SU-DHL-6 (cell line): ENCODE results near the gene RFTN1.

ENCODE experiments used
- H2AFZ ChIP-seq: fragments of 200-600 bp; sonication (generic); 2 replicates; pipeline ENCODE4 v1.6.1; 2014; ENCODE audit warnings: low read depth, mild to moderate bottlenecking, moderate library complexity, mixed read lengths, antibody characterized with exemption, low read length; ENCODE audit not compliant: severe bottlenecking
- H3F3A ChIP-seq: fragments of 200-600 bp; shearing (Covaris generic); 2 replicates; pipeline ENCODE4 v1.6.0; 2016; ENCODE audit warnings: antibody characterized with exemption, mild to moderate bottlenecking; ENCODE audit not compliant: insufficient read depth
- H3K27ac ChIP-seq: fragments of 200-600 bp; sonication (generic); 2 replicates; pipeline ENCODE4 v1.5.1; 2016; ENCODE audit warnings: low read depth, mild to moderate bottlenecking, low read length, moderate library complexity, mixed read lengths
- H3K27me3 ChIP-seq: fragments of 200-600 bp; sonication (generic), shearing (Covaris generic); 2 replicates; pipeline ENCODE4 v1.6.0; 2014; ENCODE audit warnings: mild to moderate bottlenecking, low read length
- H3K36me3 ChIP-seq: fragments of 200-600 bp; sonication (generic); 2 replicates; pipeline ENCODE4 v1.6.1; 2014; ENCODE audit warnings: mild to moderate bottlenecking, low read length, mixed read lengths
- H3K4me2 ChIP-seq: fragments of 300-600, 200-600 bp; shearing (Covaris generic), sonication (generic); 2 replicates; pipeline ENCODE4 v1.6.0; 2014; ENCODE audit warnings: low read length, low read depth, mild to moderate bottlenecking; ENCODE audit not compliant: poor library complexity, severe bottlenecking
- H3K4me3 ChIP-seq: fragments of 200-600 bp; sonication (generic); 2 replicates; pipeline ENCODE4 v1.5.1; 2014; ENCODE audit warnings: antibody characterized with exemption, low read length, mild to moderate bottlenecking, mixed read lengths; ENCODE audit not compliant: insufficient read depth, poor library complexity, severe bottlenecking
- H3K79me2 ChIP-seq: fragments of 200-600 bp; sonication (generic); 2 replicates; pipeline ENCODE4 v1.6.1; 2014; ENCODE audit warnings: mild to moderate bottlenecking, low read length, moderate library complexity; ENCODE audit not compliant: insufficient read depth
- H3K9ac ChIP-seq: fragments of 200-600 bp; sonication (generic); 2 replicates; pipeline ENCODE4 v1.7.0; 2014; ENCODE audit warnings: mild to moderate bottlenecking, low read length
- H3K9me2 ChIP-seq: fragments of 200-600 bp; sonication (generic); replicated peaks from 2 replicates; pipeline ENCODE4 v1.6.1; 2014; ENCODE audit warnings: low read length; ENCODE audit not compliant: insufficient read depth
- H3K9me3 ChIP-seq: fragments of 200-600 bp; sonication (generic); 2 replicates; pipeline ENCODE4 v1.6.1; 2014; ENCODE audit warnings: low read length, mixed read lengths; ENCODE audit not compliant: insufficient read depth
- H4K20me1 ChIP-seq: fragments of 200-600 bp; sonication (generic); 2 replicates; pipeline ENCODE4 v1.6.1; 2014; ENCODE audit warnings: low read depth, mild to moderate bottlenecking, antibody characterized with exemption, low read length, moderate library complexity, mixed read lengths
- CTCF ChIP-seq: fragments of 200-600 bp; sonication (generic); IDR thresholded peaks from one replicate; pipeline ENCODE4 v1.5.1; 2017; ENCODE audit warnings: antibody characterized with exemption, mild to moderate bottlenecking, low read length, moderate library complexity; ENCODE audit not compliant: insufficient read depth, poor library complexity, severe bottlenecking
- EZH2phosphoT487 ChIP-seq: fragments of 200-600 bp; sonication (generic), shearing (Covaris generic); conservative IDR thresholded peaks from 2 replicates; pipeline ENCODE4 v1.6.1; 2018; ENCODE audit warnings: mild to moderate bottlenecking, antibody characterized with exemption, low read length, moderate library complexity, mixed read lengths

RFTN1 gene

DNA sequence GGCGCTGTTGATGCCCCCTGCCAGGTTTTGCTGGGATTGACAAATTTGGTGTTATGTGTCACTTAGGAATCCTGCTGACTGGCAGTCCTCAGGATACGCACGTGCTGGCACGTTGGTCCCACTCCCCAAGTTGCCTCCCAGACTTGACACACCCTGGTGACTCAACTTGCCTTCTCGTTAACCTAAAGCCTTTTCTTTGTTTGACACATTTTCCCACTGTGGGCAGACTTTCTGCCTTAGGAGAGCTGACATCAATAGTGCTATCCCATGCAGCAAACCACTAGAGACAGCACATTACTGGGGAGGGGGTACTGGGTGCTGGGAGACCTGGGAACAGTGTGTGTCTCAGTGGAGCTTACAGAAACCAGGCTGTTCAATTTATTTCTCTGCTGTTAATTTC is 144.2 kb downstream of the RFTN1 start:
- H3K36me3 ChIP-seq = peaks cover 41% of the 10 kb centered on the region

GRCh38 chr3:16366581-16366980 is 146.9 kb downstream of the RFTN1 start:
- Histone ChIP-seq H3K9me2 (no peaks in the 10 kb centered on the region), H3K9me3 (no peaks in the 10 kb centered on the region), H4K20me1 (no peaks in the 10 kb centered on the region), H3K4me3 (no peak overlapping the region), H3K9ac (no peak overlapping the region), H3F3A (0 out of 2 replicates have a peak, but pooled peaks cover 14% of the 10 kb centered on the region), H3K27ac (no peak overlapping the region), H3K4me2 (no peak overlapping the region), H3K36me3 (peaks cover 55% of the 10 kb centered on the region), H3K27me3 (no peaks in the 10 kb centered on the region), H2AFZ (no peak overlapping the region), H3K79me2 (peaks cover 80% of the 10 kb centered on the region)
- TF ChIP-seq EZH2phosphoT487 = no peak
- TF ChIP-seq CTCF = no peak

More for the DNA sequence above, 144.2 kb downstream of the RFTN1 start:
- H3K9me3 ChIP-seq = no peaks in the 10 kb centered on the region
- H3F3A ChIP-seq = peaks cover 28% of the 10 kb centered on the region; the same call in 1 of the 2 replicates
- H3K27me3 ChIP-seq = no peaks in the 10 kb centered on the region
- H3K79me2 ChIP-seq = peaks cover 81% of the 10 kb centered on the region
- no peak overlapping the region for H3K4me3 ChIP-seq
- H2AFZ ChIP-seq = no peak overlapping the region
- H3K4me2 ChIP-seq = no peak overlapping the region
- H3K9me2 ChIP-seq = no peaks in the 10 kb centered on the region
- no peak overlapping the region for H3K9ac ChIP-seq
- TF ChIP-seq CTCF (no peak), EZH2phosphoT487 (no peak)
- no peaks in the 10 kb centered on the region for H4K20me1 ChIP-seq
- no peak overlapping the region for H3K27ac ChIP-seq

DNA sequence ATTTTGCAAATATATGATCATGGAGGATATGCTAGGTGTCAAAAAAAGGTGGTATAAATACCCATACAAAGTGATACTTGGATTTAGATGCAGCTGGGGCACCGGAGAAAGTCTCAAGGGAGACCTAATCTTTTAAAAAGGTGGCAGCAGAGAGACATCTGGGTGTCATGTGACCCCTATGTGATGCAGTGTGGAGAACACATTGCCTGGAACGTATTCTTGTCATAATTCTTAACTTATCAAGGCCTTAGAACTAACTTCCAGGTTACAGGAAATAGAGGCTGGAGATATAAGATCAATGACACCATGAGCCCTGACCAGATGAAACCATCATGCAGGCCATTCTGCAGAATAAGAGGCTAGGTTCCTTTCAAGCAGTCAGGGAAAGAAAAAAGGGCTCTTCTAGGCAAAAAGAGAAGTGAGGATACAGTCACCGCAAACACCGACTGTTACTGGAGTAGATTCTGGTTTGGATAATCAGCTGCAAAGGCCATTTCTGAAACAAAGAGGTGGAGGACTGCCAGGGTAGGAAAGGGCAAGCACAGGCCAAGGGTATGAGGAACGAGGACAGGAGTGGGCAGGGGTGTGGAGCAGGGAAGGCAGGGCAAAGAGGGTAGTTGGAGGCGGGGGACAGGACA is 147.9 kb downstream of the RFTN1 start:
- no peaks in the 10 kb centered on the region for H4K20me1 ChIP-seq
- TF ChIP-seq EZH2phosphoT487 = no peak
- TF ChIP-seq CTCF = no peak
- H3K36me3 ChIP-seq = peaks cover 58% of the 10 kb centered on the region
- H3F3A ChIP-seq = 0 out of 2 replicates have a peak, but pooled peaks cover 8% of the 10 kb centered on the region
- H3K9me2 ChIP-seq = no peaks in the 10 kb centered on the region
- no peaks in the 10 kb centered on the region for H3K9me3 ChIP-seq
- no peak overlapping the region for H2AFZ ChIP-seq
- peaks cover 79% of the 10 kb centered on the region for H3K79me2 ChIP-seq
- no peak overlapping the region for H3K9ac ChIP-seq
- no peak overlapping the region for H3K4me3 ChIP-seq
- H3K27ac ChIP-seq = peak overlapping the region; percentile 51
- no peaks in the 10 kb centered on the region for H3K27me3 ChIP-seq
- no peak overlapping the region for H3K4me2 ChIP-seq
